Stimulated activated CD8-positive, alpha-beta memory T cell treated with anti-CD3 and anti-CD28 coated beads, Interleukin-12 subunit alpha, Interleukin-12 subunit beta, amount 100 ng/mL, for 1 hour (primary cell): Measurements from ENCODE around the gene HSH2D.

Experiments
- DNase-seq: peaks from one replicate; pipeline ENCODE4 v3.0.0-alpha.2; 2020; ENCODE audit warnings: low read depth

Gene HSH2D

GRCh38 chr19:16121141-16121540, 22.3 kb upstream of the HSH2D start:
- DNase-seq, result no peak

DNA sequence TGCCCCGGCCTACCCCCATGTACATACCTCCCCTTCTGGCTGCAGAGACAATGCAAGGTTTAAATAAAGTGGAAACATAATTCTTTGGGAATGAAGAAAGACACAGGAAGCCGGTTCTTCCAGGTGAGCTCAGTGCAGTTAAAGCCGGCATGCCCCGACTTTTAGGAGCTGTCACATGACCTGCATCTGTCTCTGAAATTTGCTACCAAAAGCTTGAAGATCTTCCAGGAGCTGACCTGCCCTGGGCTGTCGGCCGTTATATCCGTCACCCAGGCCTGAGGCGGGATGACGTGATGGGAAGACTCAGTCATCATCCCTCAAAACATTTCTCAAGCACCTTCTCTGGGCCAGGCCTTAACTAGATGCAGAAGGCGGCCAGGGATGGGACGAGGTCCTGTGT, 21.5 kb upstream of the HSH2D start:
- no peak for DNase-seq

DNA sequence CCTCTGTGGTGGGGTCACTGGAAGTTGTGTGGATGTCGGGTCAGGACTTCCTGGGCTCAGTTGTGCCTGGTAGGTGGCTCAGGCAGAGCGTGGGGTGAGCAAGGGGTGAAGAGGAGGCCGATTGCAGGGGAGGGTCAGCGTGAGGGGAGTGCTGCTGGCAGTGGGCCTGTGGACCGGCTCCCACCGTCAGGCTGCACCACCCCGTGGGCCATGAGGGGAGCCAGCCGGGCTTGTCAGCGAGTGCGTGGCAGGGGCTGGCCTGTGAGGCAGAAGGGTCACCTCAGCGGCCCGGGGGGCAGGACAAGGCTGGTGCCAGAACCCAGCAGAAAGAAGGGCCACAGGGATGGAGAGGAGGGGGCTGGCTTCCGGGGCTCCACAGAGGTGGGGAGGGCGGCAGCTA, 18.5 kb upstream of the HSH2D start:
- no peak for DNase-seq

GRCh38 chr19:16125737-16126495, 17.6 kb upstream of the HSH2D start:
- DNase-seq, result no peak

DNA sequence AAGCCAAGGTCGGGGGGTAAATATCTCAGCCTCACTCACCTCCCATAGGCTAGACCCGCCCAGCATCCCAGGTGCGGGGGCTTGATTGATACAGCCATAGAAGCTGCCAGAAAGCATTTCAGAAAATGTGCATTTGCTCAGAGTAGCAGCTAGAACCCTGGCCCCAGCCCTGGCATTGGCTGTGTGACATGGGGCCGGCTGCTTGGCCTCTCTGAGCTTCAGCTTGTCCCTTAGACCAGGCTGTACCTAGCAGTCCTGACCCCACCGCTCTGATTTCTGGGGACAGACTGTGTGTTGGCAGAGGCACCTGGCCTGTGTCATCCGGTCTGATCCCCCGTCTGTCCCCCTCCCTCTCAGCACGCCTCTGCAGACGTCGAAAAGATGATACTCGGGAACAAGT, 16.4 kb upstream of the HSH2D start:
- no peak for DNase-seq

GRCh38 chr19:16127776-16128371, 15.6 kb upstream of the HSH2D start:
- DNase-seq, result no peak

GRCh38 chr19:16131648-16132047, 11.8 kb upstream of the HSH2D start:
- no peak for DNase-seq

- DNase-seq, result no peak
Observed at GRCh38 chr19:16133818-16134217, 9.7 kb upstream of the HSH2D start.

DNA sequence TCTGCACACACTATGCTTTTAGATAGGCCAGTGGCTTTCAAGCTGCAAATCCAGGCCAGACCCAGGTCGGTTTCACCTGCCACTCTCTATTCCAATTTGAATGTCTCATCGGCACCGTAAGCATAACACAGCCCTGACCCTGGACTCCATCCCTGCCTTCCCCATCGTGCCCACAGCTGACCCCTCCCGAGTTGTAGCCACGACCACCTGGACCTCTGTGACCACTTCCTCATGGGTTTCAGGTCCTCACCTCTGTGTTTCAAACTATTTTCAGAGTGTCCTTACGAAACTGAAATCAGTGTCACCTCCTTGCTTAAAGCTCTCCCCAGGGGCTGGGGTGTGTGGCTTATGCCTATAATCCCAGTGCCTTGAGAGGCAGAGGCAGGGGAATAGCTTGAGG, 9.0 kb upstream of the HSH2D start:
- no peak for DNase-seq

GRCh38 chr19:16135430-16136127, 7.9 kb upstream of the HSH2D start:
- no peak for DNase-seq

GRCh38 chr19:16136185-16136999, 7.1 kb upstream of the HSH2D start:
- DNase-seq, result no peak

DNA sequence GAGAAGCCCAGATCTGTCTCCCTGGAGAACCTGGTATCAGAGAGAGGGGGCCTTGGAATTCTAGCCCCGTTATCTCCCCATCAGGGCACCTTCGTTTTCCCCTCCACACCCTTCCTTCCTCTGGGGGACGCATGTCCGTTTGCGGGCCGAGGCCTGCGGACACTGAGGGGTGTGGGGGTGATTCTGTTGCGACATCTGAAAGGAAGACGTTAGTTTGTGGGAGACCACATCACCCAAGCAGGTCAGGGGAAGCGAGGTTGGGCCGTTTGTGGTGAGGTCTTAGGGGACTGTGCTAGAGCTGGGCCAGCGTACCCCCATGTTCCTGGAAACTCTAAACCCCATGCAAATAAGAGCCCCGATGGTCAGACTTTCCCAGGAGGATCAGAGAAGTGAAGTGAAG, 3.7 kb upstream of the HSH2D start:
- no peak for DNase-seq

GRCh38 chr19:16141043-16141442, 2.4 kb upstream of the HSH2D start:
- DNase-seq, result no peak

- DNase-seq, result no peak
Observed at GRCh38 chr19:16142032-16142580, 1.4 kb upstream of the HSH2D start.

DNA sequence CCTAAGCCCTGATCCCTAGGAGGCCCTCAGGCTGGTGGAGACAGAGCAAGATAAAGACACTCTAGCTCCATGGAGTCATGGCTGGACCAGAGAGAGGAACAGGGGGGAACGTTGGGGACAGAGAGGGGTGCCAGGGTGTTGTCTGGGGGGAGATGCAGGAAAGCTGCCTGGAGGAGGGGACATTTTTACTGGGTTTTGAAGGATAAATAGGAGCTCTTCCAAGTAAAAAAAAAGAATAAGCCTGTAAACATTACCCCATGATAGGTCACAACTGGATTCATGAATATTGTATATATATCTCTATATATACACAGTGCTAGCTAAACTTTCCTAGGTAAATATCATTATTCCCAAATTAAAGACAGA, 714 bp downstream of the HSH2D start:
- DNase-seq, result no peak

DNA sequence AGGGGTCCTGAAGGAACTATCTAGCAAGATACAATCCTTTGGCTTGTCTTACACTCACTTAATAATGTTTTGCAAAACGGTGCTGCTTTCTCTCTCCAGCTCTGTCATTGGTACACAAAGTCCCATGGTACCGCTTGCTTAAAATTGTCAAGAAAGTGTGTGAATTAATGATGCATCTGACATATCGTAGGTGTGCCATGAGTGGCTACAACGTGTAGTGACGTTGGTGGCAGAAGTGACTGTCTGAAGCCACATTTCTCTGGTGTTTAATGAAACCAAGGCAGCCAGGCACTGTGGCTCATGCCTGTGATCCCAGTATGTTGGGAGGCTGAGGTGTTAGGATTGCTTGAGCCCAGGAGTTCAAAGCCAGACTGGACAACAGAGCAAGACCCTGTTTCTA, 2.6 kb downstream of the HSH2D start:
- no peak for DNase-seq

DNA sequence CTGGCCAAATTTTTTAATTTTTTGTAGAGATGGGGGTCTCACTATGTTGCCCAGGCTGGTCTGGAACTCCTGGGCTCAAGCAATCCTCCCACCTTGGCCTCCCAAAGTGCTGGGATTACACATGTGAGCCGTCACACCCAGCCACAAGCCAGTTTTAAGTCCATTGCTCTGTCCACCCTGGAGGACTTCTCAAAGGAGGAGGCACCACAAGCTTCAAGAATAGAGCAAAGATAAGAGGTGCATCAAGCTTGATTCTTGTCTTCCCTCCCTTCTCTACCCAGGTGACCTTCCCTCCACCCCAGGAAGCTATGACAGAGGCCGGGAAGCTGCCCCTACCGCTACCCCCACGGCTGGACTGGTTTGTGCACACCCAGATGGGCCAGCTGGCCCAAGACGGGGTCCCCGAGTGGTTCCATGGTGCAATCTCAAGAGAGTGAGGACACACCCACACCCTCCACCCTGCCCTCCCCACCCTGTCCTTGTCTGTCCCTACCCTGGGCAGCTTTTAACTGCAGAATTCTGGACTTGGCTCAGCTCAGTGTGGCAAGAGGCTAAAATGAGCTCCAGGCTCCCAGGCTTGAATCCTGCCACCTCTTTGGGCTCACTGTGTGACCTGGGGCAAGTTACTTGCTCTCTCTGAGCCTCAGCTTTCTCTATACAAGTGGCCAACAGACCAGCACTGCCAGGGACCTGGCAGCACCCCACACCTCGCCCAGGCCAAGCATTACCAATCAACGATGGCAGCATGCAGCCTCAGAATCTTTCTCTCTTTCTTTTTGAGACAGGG, 5.2 kb downstream of the HSH2D start:
- DNase-seq, result no peak

DNA sequence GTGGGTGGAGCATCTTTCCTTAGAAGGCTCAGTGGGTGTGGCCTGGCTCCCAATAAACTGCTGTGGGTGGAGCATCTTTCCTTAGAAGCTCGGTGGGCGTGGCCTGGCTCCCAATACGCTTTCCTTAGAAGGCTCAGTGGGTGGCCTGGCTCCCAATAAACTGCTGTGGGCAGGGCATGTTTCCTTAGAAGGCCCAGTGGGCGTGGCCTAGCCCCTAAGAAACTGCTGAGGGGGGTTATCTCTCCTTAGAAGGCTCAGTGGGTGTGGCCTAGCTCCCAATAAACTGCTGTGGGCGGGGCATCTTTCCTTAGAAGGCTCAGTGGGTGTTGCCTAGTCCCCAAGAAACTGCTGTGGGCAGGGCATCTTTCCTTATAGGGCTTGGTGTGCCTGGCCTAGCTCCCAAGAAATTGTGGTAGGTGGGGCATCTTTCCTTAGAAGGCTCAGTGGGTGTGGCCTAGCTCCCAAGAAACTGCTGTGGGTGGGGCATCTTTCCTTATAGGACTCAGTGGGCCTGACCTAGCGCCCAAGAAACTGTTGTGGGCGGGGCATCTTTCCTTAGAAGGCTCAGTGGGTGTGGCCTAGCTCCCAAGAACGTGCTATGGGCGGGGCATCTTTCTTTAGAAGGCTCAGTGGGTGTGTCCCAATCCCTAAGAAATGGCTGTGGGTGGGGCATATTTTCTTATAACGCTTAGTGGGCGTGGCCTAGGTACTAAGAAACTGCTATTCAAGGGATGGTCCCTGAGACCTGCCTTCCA, 10.3 kb downstream of the HSH2D start:
- no peak for DNase-seq

- no peak for DNase-seq
Observed at GRCh38 chr19:16154557-16154956, 11.1 kb downstream of the HSH2D start.

DNA sequence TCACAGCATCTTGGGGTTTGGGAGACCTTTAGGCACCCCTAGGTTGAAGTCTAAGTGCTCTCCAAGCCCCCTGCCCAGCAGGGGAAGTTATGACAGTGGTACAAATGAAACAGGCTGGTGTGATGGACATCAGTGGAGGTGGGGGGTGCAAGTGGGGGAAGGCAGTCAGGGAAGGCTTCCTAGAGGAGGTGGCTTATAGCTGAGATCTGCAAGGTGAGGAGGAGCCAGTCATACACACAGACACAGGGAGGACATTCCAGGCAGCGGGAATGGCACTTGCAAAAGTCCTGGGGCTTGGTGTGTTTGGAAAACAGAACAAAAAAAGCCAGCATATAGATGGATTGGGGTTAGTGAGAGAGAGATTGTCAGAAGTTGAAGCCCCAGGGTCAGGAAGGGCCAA, 11.6 kb downstream of the HSH2D start:
- no peak for DNase-seq

GRCh38 chr19:16156904-16157303, 13.4 kb downstream of the HSH2D start:
- DNase-seq, result no peak
